ENCODE data around the gene ZDHHC20.

DNA sequence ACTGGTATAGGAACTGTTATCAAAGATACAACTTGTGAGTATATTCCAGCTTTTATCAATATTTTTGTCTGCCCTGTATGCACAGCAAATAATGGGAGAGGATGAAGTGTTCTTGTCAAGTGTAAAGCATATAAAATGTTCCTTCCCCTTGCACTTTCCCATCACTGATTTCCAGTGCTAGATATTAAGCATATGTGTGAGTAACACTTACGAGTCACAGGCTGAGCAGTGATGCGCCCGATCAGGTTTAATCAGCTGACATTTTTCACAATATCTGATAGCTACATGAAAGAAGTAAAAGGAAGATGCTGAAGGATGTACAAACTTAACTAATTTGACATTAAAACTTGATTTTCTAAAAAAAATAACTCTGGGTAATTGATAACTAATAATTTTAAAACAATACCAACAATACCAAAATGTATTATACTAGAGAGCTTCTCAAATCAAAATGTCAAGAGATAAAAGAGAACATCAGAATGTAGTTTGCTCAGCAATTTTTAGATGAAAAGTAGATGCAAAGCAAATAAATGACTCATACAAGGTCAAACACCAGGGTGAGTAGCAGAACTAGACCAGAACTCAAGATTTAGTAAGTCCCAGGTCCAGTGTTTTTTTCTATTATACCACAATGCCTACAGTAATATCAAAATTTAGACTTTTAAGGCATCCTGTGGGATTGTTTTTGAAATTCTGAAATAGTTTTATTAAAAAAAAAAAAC lies 56.4 kb downstream of the ZDHHC20 start:
- TF ChIP-seq, protein P1, sequence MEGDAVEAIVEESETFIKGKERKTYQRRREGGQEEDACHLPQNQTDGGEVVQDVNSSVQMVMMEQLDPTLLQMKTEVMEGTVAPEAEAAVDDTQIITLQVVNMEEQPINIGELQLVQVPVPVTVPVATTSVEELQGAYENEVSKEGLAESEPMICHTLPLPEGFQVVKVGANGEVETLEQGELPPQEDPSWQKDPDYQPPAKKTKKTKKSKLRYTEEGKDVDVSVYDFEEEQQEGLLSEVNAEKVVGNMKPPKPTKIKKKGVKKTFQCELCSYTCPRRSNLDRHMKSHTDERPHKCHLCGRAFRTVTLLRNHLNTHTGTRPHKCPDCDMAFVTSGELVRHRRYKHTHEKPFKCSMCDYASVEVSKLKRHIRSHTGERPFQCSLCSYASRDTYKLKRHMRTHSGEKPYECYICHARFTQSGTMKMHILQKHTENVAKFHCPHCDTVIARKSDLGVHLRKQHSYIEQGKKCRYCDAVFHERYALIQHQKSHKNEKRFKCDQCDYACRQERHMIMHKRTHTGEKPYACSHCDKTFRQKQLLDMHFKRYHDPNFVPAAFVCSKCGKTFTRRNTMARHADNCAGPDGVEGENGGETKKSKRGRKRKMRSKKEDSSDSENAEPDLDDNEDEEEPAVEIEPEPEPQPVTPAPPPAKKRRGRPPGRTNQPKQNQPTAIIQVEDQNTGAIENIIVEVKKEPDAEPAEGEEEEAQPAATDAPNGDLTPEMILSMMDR (IDR thresholded peaks at IDR 0.05): no peak
- TF ChIP-seq POLR2A (IDR thresholded peaks at IDR 0.05): no peak

All from lower leg skin (tissue), 3 donors.